ES-I3 (cell line): ENCODE measurements around the gene RRAGD.

ENCODE experiments used
- H3K36me3 ChIP-seq: 2 replicates; pipeline ENCODE4 v1.6.1; 2013; ENCODE audit warnings: mild to moderate bottlenecking, low read length, control low read depth, moderate library complexity; ENCODE audit not compliant: insufficient read depth
- H3K4me1 ChIP-seq: 2 replicates; pipeline ENCODE4 v1.6.1; 2013; ENCODE audit warnings: mild to moderate bottlenecking, control low read depth, low read length; ENCODE audit not compliant: insufficient read depth
- H3K9ac ChIP-seq: 2 replicates; pipeline ENCODE4 v1.6.1; 2013; ENCODE audit warnings: low read depth, mild to moderate bottlenecking, low read length, moderate library complexity
- H3K9me3 ChIP-seq: 2 replicates; pipeline ENCODE4 v1.6.1; 2013; ENCODE audit warnings: mild to moderate bottlenecking, low read length, moderate library complexity; ENCODE audit not compliant: control insufficient read depth, insufficient read depth

RRAGD gene

DNA sequence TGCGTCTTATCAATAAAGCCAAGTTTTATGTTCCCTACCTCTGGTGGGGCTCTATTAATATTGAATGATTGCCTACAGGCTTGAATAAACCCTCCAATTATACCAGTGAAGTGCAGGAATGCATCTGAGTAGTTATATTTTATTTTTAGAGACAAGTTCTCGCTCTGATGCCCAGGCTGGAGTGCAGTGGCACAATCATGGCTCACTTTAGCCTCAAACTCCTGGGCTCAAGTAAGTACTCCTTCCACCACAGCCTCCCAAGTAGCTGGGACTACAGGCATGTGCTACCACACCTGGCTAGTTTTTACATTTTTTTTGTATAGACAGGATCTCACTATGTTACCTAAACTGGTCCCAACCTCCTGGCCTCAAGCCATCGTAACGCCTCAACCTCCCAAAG, 33.4 kb downstream of the RRAGD start:
- Histone ChIP-seq H3K9ac (no peak overlapping the region), H3K36me3 (no peaks in the 10 kb centered on the region), H3K4me1 (peaks cover 4% of the 10 kb centered on the region; the same call in 1 of the 2 replicates), H3K9me3 (no peaks in the 10 kb centered on the region)

DNA sequence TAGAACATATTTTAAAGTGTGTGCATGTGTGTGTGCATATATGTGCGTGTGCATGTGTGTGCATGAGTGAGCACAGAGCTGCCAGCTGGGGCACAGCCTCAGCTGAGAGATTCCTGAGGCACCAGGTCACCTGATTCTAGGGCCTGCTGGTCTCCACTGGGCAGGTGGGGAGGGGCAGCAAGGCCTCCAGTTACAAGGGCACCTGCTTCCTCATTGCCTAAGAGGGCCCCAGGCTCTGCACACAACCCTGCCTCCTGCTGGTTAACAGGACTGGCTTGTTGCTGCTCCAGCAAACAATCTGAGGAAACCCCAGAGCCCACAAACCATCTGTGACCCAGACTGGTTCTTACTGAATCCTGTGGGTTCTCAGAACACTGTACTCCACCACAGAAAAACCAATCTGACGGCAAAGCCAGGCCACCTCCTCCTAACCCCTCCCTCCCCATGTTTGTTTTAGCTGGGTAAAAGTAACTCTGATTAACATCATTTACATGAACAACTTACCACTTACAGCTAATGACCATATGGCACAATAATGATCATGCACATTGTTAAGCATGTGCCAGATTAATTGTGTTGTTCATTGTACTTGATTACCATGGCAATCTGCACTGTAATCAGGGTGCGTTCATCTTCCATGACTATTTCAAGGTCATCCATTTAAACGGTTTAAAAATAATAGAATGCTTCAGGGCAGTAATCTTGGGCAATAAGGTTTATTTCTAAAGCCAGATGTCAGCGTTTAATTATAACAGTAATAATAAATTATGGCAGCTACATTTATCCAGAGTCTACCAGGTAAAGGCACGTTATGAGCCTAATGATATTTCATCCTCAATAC, 36.4 kb downstream of the RRAGD start:
- no peak overlapping the region for H3K9ac ChIP-seq
- H3K4me1 ChIP-seq: peaks cover 8% of the 10 kb centered on the region; the same call in 1 of the 2 replicates
- H3K36me3 ChIP-seq: no peaks in the 10 kb centered on the region
- H3K9me3 ChIP-seq: no peaks in the 10 kb centered on the region

DNA sequence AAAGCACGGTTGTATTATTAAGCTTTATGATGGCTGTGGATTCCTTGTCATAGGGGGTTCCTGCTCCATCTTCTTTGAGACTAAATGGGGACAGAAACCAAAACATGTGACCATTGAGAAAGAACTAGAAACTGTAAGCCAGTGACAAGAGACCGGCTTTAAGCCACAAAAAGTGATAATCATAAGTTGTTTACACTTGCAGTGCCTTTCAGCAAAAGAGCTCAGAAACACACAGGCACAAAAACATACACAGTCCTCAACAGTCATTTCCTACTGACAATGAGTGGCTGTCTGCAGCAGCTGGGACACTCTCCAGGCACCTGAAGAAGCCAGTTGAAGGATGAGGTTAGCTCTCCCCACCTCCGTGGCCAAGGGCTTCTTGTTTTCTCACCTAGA, 39.6 kb downstream of the RRAGD start:
- H3K9ac ChIP-seq: no peak overlapping the region
- H3K4me1 ChIP-seq: peaks cover 8% of the 10 kb centered on the region; the same call in 1 of the 2 replicates
- no peaks in the 10 kb centered on the region for H3K36me3 ChIP-seq
- no peaks in the 10 kb centered on the region for H3K9me3 ChIP-seq

DNA sequence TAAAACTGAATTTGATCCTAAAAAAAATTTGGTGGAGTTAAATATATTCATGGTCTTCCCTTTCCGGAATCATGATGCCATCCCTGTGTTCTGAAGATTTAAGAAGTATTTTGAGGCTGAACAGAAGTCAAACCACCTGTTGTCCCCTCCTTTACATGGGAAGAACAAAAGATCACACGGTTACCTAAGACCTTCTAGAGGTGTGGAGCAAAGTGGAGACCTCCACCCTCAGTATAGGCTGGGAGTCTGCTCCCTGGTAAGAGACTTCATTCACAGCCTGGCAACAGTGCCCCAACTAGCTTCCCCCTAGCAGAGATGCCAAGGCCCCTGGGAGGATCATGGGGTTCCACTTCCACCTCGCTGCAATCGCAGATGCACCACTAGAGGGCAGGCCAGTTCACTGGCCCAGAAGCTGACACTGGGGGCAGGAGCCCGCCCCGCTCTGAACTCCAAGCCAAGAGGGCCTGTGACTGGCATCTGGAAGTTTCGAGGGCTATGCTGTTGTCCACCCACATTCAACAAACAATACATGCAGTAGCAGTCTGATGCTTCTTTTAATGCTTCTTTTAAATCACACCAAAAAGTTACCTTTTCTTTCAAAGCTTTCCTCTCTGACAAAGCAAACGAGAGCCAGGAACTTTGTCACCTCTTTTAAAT, 40.1 kb downstream of the RRAGD start:
- no peaks in the 10 kb centered on the region for H3K36me3 ChIP-seq
- H3K9ac ChIP-seq: no peak overlapping the region
- no peaks in the 10 kb centered on the region for H3K9me3 ChIP-seq
- peaks cover 8% of the 10 kb centered on the region; the same call in 1 of the 2 replicates for H3K4me1 ChIP-seq

DNA sequence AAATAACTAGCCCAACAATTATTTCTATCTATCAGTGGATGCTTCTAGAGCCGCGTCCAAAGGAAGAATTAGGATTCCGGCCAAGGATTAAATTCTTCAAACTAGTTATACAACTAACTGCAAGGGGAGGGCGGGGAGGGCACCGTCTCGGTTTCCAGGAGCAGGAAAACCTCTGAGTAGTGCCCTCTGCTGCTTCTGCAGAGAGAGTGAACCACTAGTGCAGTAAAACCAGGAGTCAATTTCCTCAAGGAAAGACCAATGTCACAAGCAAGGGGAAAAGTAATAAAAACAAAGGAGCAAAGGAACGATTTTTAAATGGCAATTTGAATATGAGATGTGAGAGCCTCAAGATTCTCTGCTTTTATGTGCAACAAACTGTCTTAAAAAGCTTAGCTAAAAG, 43.1 kb downstream of the RRAGD start:
- Histone ChIP-seq H3K9me3 (no peaks in the 10 kb centered on the region), H3K4me1 (peaks cover 4% of the 10 kb centered on the region; the same call in 1 of the 2 replicates), H3K36me3 (no peaks in the 10 kb centered on the region), H3K9ac (no peak overlapping the region)

DNA sequence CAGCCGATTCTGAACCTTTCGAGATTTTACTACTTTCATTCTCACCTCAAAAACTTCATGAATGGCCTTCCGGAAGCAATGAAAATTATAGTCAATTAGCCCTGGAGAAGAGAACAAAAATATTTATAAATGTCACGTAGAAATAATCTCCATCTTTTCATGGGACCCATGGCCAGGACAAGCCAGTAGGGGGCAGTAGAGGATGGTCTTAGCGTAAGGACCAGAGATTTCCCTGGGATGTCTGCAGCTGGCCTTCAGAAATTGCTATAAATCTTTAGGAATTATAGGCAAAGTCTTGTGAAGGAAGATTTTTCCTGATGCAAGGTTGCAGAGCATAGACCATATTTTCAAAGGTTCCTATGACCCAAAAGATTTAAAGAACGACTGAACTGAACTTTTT, 44.0 kb downstream of the RRAGD start:
- Histone ChIP-seq H3K9ac (no peak overlapping the region), H3K36me3 (no peaks in the 10 kb centered on the region), H3K9me3 (no peaks in the 10 kb centered on the region), H3K4me1 (peaks cover 4% of the 10 kb centered on the region; the same call in 1 of the 2 replicates)

DNA sequence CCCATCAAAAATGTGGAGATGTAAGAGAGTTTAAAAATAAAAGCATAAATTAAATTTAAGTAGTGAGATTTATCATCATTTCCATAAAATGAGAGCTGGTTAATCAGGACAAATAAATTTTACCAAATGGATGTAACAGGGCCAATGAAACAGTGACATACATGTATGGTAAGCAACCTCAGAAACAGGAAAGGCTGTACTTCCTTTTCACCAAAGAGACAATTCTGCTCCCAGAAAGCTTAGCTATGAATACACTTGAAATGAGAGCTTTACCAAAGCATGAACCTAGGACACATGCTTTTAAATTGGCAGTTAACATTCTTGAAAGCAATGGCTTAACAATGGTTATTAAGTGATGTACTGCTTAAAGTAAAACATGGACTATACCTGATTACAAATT, 47.5 kb downstream of the RRAGD start:
- no peak overlapping the region for H3K9ac ChIP-seq
- peaks cover 2% of the 10 kb centered on the region; the same call in 1 of the 2 replicates for H3K4me1 ChIP-seq
- no peaks in the 10 kb centered on the region for H3K36me3 ChIP-seq
- H3K9me3 ChIP-seq: no peaks in the 10 kb centered on the region

DNA sequence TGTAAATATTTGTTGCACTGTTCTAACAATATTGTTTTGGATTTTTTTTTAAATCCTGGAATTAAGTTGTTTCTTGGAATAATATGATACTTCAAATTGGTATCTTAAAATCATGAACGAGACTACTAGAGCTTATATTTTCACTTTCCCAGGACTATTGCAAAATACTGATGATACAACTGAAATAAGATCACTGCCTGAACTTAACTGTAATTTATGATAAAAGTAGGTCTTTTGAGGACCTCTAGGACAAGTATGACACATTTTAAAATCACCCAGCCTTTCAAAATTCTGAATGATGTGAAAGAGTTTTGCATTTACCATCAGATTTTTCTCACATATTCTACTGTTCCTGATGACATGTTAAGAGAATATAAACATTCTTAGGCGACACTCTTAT, 50.9 kb downstream of the RRAGD start:
- H3K36me3 ChIP-seq: no peaks in the 10 kb centered on the region
- H3K9ac ChIP-seq: no peak overlapping the region
- H3K4me1 ChIP-seq: peaks cover 5% of the 10 kb centered on the region; the same call in 1 of the 2 replicates
- H3K9me3 ChIP-seq: no peaks in the 10 kb centered on the region

DNA sequence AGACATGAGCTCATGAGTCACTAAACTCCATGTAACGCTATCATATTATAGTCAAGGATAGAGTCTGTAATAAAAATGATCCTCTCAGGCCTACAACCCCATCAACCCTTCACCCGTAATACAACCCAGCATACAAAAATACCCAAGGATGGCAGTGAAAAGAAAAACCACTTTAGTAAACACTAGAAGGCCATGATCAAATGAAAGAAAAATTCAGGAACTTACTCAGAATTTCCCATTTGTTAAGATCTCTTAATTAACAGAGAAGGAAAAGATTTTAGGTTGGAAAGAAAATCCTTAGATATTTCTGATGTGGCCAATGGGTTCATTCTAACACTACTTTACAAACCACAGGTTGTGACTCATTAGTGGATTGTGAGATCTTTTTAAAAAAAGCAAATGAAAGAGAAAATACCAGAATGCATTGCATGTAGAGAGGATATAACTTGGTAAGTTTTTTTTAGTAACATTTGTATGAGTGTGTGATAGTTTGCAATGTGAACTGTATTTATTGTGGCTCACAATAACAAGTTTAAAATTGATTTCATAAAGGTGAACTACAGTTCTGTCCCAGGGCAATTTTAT, 51.6 kb downstream of the RRAGD start:
- peaks cover 5% of the 10 kb centered on the region; the same call in 1 of the 2 replicates for H3K4me1 ChIP-seq
- no peak overlapping the region for H3K9ac ChIP-seq
- no peaks in the 10 kb centered on the region for H3K36me3 ChIP-seq
- H3K9me3 ChIP-seq: no peaks in the 10 kb centered on the region

DNA sequence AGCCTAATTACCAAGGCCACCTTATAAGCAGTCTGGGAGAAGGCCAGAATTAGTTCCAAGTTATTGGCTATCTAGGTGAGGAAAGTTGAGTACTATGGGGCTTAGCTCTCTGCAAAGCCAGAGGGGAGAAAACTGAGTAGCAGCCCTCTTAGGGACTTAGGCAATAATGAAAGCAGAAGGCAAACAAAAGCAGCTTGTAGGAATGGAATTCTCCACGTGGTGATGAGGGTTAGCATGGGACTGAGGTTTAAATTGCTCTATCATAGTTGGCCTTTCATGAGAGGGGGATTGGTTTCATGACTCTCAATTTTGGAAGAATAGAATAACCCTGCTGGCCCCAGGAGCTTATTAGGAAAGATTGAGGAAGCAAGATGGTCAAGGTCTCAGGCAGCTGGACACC, 52.5 kb downstream of the RRAGD start:
- peaks cover 5% of the 10 kb centered on the region; the same call in 1 of the 2 replicates for H3K4me1 ChIP-seq
- no peaks in the 10 kb centered on the region for H3K9me3 ChIP-seq
- H3K9ac ChIP-seq: no peak overlapping the region
- no peaks in the 10 kb centered on the region for H3K36me3 ChIP-seq

DNA sequence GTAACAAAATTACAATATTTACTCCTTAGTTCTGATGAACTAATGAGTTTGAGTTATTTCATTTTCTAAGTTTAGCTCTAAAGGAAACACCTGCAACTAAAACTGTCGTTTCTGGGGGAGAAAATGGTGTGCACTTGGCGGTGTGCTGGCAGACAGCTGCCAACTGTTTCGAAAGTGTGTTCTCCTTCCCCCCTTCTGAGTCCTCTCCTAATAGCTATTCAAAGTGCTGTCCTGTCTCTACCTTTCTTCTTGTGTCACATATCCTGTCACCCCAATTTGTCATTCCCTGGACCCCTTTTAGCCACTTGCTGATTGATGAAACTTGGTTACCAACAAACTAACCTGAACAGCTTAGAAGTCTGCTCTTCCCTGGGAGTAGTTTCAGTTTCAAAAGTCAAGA, 54.7 kb downstream of the RRAGD start:
- H3K4me1 ChIP-seq: peaks cover 5% of the 10 kb centered on the region; the same call in 1 of the 2 replicates
- no peaks in the 10 kb centered on the region for H3K9me3 ChIP-seq
- no peak overlapping the region for H3K9ac ChIP-seq
- H3K36me3 ChIP-seq: no peaks in the 10 kb centered on the region

DNA sequence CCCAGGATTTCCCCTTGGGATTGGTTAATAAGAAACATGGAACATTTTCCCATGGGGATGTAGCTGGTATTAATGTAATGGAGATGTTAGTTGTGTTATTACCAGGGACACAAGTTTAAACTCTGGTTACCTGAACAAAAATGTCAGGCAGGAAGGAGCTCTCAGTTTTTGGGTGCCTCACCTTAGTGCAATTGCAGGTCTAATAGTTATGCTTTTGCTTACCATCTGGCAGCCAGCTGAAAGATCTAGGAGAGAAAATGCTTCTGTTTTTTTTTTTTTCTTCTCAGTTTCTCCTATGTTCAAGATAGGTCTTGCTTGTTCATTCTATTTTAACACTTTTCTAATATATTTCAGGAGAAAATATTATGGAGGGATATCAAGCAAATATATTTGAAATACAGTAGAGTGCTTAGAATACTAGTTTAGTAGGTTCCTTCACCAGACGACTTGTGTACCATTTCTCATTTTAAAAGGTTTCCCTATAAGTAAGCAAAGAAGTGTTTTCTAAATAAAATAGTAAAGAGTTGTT, 55.4 kb downstream of the RRAGD start:
- Histone ChIP-seq H3K4me1 (peaks cover 5% of the 10 kb centered on the region; the same call in 1 of the 2 replicates), H3K9me3 (no peaks in the 10 kb centered on the region), H3K9ac (no peak overlapping the region), H3K36me3 (no peaks in the 10 kb centered on the region)

DNA sequence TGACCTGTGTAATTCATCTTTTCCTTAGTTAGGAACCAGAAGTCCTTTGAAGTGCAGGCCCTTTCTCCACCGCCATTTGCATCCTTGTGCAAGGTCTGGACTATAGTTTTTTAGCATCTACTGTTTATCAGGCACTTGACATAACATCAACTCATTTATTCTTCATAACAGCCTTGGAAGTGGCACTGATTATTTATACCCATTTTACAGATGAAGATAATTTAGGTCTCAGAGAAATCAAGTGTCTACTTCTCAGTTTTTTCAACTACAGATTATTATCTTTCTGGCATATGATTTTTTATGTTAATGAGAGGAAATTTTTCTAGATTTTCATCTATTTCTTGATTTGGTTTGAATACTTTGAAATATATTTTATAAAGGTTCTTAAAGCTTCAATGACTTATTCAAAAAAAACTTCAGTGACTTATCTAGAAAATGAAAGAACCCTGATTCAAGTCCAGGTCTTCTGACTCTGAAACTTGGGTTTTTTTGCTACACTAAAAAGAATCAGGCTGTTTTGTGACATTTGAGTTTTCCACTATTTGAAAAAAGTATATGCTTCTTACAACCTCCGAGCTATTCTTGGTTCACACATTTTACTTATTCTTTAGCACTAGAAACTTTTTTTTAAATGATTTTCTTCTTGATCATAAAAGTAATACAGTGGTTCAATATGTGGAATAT, 56.4 kb downstream of the RRAGD start:
- Histone ChIP-seq H3K36me3 (no peaks in the 10 kb centered on the region), H3K9me3 (no peaks in the 10 kb centered on the region), H3K9ac (no peak overlapping the region), H3K4me1 (peaks cover 6% of the 10 kb centered on the region; the same call in 1 of the 2 replicates)
